HG03342 (cell line): ENCODE data around the gene NFKBIA.
A peak's percentile ranks its signal among the peaks of the same experiment; 100 is the strongest.
"Not testable (repeated sequence)": the region's sequence is repeated elsewhere in the genome, so short reads cannot be mapped to it uniquely, and the experiment has no call there.

Source experiments
- ATAC-seq: cut with Tn5 transposase; IDR thresholded peaks from one replicate; pipeline ENCODE4 v1.9.1; 2021; ENCODE audit warnings: mild to moderate bottlenecking, moderate library complexity; ENCODE audit not compliant: unreplicated experiment

The NFKBIA gene

DNA sequence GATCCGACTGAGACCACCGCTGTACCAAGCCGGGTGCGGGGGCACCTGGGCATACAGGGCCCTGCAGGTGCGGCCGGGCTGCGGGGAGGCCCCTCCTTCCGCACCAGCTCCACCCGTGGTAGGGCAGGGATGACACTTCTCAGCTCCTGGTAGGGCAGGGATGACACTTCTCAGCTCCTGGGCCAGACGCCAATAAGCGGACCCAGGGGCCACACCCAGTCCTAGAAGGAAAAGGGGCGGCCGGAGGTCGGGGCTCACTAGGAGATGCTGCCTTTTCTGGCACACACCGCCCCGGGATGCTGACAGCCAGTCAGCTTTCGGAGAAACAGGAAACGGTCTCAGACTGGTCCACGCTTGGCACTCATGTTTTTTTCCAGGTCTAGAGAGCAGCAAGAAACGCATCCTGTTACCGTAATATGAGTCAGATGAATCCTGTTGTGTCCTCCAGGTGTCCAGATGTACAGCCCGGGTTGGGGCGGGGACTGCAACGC, 34.8 kb downstream of the NFKBIA start:
- ATAC-seq = no peak

DNA sequence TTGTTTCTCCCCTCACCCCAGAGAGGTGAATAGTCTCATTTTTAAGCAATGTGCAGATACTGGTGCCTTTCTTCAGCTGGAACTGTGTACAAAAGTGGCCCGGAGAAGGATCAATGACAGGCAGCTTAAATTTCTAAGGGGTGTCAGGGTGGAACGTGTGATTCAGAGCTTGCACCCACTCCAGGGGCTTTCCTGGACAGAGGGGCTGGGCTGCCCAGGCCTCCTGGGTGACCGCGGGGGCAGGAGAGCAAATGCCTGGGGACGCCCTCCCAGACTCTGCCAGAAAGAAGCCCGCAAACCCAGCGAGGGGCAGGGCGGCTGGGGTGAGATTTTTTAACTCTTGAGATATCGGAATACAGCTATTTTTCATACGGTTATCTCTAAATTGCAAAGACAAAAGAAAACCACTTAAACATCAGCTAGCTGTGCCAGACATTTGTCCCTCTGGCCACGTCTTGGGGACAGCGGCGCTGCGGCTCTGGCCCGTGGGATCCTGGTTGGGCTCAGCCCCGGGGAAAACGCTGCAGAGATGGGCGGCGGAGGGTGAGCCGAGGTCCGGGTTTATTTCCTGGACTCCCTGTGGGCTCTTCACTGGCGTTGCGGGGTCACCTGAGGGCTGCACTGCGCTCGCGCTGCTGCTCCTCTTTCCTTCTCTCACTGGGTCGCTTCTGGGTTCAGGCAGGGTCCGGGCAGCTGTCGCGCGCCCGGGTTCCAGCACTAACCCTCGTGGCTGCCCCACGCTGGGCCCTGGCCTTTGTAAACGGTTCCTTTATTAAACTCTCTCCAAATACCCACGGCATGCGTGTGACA, 35.8 kb downstream of the NFKBIA start:
- ATAC-seq = no peak

DNA sequence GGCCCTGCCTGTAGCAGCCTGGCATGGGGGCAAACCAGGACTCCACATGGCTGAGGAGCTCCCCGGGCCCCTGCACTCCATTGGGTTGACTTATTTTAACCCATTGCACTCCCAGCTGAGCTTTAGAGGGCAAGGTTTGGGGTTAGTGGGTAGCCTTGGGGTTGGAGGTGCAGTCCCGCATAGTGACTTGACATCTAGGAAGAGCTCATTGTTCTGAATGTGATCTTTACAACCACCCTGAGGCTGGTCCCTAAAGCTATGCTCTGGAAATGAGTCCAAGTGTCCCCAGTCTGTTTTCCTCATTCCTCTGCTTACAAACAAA, 36.4 kb downstream of the NFKBIA start:
- ATAC-seq = no peak

DNA sequence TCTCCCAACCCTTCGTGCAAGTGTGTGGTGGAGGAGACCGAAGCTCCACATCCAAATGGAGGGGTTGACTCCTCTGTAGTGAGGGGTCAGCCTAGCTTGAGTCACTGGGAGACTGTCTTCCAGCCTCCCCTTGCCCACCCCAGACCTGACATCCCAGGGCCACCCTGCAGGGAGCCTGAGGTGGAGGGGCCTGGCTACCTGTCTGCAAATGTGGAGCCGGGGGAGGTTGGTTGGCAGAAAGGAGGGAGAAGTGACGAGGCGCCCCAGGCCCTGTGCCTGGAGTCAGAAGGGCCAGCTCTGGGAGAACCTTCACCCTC, 37.5 kb downstream of the NFKBIA start:
- no peak for ATAC-seq

DNA sequence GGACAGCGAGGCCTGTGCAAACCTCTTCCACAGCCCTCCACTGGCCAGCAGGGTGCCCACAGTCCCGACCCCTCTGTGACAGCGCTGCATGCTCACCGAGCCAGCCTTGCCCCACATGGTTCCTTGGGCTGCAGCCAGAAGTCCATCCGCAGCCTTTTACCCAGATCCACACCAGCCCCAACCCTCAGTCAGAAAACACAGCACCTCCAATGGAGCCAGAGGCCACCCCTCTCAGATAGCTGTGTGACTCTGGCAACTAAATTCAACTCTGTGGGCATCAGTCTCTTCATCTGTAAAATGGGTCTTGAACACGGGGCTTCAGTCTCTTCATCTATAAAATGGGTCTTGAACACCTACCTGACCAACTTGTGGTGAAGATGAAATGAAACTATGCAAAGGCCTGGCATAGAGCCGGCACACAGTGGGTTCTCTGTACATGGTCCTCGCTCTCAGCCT, 38.0 kb downstream of the NFKBIA start:
- no peak for ATAC-seq

DNA sequence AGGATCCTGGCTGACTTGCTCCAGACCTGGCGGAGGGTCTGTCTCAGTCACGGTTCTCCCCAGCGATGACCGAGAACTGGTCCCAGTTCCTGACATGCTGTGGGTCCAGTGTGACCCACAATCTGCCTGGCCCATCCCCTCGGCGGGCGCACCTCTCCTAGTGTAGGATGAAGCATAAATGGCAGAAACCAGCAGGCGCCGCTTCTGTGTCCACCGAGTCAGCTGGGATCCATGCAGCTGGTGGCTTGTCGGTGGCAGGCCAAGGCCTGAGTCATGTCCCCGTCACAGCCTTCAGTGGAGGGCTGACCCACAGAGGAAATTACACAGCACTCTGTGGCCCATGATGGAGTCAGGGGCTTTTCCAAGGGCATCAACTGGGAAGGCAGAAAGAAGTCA, 38.5 kb downstream of the NFKBIA start:
- no peak for ATAC-seq

DNA sequence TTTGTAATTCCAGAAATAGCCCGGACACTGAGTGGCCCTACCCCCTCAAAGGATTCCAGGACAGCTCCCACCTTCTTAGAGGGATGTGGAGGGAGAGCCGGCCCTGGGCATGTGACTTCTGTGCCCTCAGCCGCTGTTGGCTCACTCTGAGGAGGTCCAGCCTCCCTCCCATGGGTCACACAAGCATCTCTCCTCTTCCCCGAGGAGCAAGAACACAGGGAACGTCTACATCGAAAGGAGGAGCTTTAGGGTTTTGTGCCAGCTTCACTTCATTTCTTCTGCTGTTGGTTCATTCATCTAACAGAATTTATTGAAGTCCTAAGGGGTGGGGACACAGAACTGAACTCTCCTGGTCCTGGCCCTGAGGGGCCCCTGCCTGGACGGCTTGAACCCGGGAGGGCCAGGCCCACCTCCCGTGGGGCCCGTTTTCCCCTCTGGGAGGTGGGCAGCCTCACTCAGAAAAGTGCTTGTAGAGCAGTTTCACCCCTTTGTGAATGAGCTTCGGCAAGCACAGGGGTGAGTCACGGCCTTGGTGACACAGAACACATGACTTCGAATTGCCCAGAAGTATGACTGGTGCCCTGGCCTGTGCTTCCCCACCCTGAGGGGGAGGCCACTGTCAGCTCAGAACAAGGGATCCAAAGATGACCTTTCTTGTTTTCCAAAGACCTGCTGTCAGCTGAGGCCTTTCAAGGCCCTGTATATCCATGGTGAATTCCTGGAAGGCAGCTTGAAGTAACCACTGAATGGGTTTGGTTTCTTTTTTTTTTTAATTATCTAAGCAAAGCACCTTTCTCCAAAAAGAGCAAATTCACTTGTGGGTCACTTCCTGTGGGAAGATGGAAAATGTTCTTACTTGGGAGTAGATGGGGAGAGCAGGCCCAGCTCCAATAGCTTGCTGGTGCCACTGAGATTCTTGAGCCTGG, 39.2 kb downstream of the NFKBIA start:
- ATAC-seq = peak; percentile 44

DNA sequence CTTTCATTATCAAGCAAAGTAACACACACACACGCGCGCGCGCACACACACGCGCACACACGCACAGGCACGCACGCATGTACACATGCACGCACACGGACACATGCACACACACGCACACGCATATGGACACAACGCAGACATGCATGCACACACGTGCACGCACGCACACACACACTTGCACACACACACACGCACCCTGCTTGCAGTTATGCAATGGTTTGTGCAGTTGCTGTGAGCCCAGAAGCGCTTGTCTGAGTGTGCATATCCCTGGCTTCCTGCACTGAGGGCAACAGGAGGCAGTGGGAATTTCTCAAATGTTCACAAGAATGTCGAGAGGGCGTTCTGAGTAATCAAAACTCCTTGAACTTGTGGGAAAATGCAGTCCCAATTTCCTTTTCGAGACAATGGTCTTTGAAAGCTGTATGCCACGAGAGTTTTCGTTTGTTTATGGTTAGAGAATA, 41.6 kb downstream of the NFKBIA start:
- no peak for ATAC-seq

DNA sequence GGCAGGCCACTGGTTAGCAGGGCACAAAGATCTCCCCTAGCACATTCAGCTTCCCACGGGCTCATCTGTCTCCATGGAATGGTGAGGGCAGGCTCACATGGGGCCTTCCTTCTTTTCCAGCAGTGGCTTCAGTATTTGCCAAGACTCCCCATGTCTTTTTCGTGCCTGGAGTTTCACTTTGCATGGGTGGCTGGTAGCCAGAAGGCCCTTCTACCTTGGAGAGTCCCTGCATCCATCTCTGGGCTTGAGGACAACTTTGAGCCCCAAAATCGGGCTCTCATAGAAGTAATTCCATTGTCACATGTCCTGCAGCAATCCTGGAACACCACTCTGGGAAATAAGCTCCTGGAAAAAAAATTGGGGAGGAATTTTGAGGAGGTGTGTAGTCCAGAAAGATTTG, 42.1 kb downstream of the NFKBIA start:
- no peak for ATAC-seq

DNA sequence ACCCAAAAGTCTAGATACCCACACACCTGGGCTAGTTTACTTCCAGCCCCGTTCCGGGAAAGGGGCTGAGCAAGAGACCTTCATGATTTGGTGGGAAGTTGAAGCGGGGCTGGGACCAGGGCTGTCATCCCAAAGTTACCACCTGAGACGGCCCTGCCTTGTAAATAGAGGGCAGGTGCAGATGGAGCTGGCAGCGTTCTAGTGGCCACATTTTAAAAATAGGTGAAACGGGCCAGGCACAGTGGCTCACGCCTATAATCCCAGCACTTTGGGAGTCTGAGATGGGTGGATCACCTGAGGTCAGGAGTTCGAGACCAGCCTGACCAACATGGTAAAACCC, 43.4 kb downstream of the NFKBIA start:
- ATAC-seq = no peak

DNA sequence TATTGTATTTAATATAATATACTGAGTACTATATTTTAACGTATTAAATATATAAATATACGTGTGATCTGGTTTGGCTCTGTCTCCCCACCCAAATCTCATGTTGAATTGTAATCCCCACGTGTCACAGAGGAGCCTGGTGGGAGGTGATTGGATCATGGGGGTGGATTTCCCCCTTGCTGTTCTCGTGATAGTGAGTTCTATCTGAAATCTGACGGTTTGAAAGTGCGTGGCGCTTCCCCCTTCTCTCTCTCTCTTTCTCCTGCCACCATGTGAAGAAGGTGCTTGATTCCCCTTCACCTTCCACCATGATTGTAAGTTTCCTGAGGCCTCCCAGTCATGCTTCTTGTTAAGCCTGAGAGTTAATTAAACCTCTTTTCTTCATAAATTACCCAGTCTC, 44.9 kb downstream of the NFKBIA start:
- ATAC-seq = not testable (repeated sequence)

DNA sequence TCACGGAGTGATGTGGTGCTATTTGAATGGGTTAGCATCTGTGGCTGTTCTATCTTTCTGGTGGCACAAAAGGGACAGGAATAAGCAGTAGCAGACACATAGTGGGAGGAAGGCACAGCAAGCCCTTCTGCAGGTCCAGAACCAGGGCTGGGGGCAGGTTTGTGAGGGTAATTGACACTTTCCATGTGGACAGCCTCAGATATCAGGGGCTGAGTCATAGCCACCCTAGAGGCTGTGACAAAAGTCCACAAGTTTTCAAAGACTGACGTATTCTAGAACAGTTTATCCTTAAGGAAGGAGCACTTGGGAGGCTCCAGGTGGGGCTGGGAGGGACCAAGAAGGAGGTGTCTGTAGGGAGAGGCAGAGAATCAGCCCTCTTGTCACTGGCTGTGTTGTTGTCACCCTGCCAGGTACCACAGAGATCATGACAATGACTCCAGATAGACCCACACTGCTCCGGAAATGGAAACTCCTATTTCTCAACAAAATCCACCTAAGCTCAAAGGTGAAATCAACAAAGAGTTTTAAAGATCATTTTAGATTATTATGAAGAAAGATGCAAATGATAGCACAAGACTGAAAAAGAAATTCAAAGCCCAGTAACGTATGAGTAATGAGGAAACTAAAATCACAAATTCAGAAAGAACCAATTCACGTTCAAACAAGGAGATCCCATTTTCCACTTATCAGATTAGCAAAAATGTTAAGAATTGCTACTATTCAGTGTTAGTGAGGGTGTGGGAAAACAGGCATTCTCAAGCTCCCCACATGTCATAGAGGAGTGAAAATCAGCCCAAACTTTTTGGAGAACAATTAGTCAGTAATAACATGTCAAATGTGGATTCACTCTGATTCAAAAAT, 48.3 kb downstream of the NFKBIA start:
- no peak for ATAC-seq

DNA sequence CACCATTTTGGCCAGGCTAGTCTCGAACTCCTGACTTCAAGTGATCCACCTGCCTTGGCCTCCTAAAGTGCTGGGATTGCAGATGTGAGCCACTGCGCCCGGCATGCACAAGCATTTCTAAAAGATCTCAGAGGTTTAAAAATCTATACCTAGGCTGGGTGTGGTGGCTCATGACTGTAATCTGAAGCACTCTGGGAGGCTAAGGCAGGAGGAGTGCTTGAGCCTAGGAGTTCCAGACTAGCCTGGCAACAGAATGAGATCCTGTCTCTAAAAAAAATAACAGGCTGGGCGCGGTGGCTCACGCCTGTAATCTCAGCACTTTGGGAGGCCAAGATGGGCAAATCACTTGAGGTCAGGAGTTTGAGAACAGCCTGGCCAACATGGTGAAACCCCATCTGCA, 49.3 kb downstream of the NFKBIA start:
- not testable (repeated sequence) for ATAC-seq

DNA sequence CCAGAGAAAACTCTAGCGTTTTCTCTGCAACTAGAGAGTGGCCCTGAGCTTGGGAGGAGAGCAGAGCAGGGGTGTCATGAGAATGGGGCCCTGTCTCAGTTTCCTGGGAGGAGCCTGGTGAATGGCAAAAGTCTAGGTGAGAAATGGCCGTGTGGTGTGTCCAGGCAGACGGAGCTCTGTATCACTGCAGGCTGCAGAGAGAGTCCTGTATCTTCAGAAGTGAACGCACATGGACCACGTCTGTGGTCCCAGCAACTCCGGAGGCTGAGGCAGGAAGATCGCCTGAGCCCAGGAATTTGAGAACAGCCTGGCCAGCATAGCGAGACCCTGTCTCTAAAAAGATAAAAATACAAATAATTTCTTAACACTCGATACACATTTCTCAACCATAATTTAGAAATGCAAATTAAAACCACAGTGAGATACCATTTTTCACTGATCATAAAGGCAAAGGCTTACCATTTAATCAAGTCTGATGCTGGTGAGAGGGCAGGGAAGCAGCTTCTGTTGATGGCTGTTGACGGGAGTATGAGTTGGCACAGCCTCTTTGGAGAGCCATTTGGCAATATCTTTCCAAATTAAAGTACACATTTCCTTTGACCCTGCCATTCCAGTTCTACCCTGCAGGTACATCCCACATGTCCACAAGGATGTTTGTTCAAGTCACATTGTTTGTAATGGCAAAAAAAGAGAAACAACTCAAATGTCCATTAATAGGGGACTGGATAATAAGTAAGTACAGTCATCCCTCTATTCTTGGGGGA, 51.0 kb downstream of the NFKBIA start:
- ATAC-seq = no peak

DNA sequence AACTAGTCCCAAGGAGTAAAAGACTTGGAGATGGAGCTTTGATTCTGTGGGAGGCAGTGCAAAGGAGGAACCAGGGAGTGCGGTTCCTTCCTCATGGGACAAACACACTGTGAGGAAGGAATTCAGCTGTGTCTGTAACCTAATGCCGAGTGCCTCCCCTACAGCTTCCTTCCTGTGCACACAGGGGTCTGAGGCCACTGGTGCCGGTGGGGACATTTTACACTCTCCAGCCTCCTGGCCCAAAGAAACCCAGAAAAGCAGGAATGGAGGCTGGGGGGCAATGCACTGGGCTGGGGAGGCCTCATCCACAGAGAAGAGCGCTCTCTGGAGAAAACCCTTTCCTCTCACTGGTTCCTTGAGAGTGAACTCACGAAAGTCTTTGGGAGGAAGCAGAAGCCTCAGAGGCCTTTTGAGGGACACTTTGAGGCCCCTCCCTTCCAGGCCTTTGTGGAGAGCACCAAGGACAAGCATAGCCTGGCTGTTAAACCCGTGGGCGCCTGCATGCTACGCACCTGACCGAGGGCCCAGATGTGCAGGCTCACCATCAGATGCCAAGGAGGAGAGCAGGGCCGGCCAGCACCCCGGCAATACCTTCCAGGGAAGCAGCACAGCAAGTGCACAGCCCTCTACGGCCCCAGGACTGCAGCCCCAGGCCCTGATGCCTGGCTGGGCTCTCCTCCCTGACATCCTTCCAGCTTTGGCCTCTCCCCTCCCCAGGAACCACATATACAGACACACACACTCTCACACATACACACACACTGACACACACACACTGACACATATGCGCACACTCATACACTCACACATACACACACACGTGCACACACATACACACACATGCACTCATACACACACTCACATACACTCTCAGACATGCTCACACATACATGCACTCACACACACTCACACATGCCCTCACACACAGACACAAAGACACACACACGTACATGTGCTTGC, 52.0 kb downstream of the NFKBIA start:
- ATAC-seq = no peak

DNA sequence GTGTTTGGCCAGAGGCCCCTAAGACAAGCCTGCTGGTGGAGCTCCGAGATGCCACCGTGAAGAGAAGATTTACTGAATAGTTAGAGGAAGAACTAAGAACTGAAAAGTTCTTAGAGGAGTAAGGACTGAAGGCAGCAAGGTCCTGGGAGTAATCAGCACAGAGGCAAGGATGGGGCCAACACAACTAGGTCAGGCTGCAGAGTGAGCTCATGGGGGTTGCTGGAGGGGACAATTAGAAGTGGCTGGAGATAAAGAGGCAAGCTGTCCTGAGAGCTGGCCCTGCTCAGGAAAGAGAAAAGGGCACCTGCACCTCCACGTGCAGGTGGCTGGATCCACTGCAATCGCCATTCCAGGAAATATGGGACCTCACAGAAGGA, 52.7 kb downstream of the NFKBIA start:
- ATAC-seq = no peak
